ENCODE results near the gene SLC24A3.

DNA sequence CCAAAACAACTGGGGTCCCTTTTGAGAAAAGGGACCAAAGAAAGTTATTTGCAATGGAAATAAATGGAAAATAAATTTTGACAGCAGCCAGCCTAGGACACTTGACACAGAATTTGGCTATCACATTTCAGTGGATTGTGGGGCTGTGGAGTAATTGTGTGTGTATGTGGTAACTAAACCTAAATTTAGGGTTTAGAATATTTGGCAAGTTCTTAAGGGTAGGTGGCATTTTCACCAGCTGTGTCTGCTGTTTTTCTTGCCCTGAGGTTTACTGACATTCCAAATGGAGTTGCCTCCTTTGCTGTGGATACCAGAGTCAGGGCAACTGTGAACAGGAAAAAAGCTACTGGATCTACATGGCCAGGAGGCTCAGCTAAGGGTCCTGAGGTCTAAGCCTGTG lies 270.9 kb downstream of the SLC24A3 start:
- TF ChIP-seq EZH2 (IDR thresholded peaks at IDR 0.05): no peak
- TF ChIP-seq POLR2AphosphoS5 (IDR thresholded peaks at IDR 0.05; ENCODE audit: borderline replicate concordance, low read depth, low read length): no peak
- TF ChIP-seq FOXP2 (optimal IDR thresholded peaks at IDR 0.05; ENCODE audit: control extremely low read depth, extremely low read length, insufficient read depth): no peak
